HG03175 (cell line): ENCODE measurements around the gene AKR1E2.

Experiments
- ATAC-seq: cut with Tn5 transposase; IDR thresholded peaks from one replicate; pipeline ENCODE4 v1.9.1; 2021; ENCODE audit warnings: mild to moderate bottlenecking, moderate library complexity; ENCODE audit not compliant: unreplicated experiment

The AKR1E2 gene

GRCh38 chr10:4825868-4826791 is at the start of gene AKR1E2:
TSS of gene AKR1E2 (plus strand) at chr10:4826207. CDS start at chr10:4826325, 118 bp downstream.
- ATAC-seq: peak; percentile 57

- no peak for ATAC-seq
Measured at GRCh38 chr10:4776234-4776638, 49.8 kb upstream of the AKR1E2 start.

GRCh38 chr10:4778761-4779160 is 47.2 kb upstream of the AKR1E2 start:
- no peak for ATAC-seq

GRCh38 chr10:4780091-4780490 is 45.9 kb upstream of the AKR1E2 start:
- ATAC-seq: no peak

GRCh38 chr10:4780782-4781181 is 45.2 kb upstream of the AKR1E2 start:
- ATAC-seq: no peak

- no peak for ATAC-seq
Measured at GRCh38 chr10:4781955-4782354, 44.1 kb upstream of the AKR1E2 start.

- no peak for ATAC-seq
Measured at GRCh38 chr10:4784667-4785333, 41.2 kb upstream of the AKR1E2 start.

GRCh38 chr10:4786043-4786839 is 39.8 kb upstream of the AKR1E2 start:
- ATAC-seq: no peak

GRCh38 chr10:4790045-4790444 is 36.0 kb upstream of the AKR1E2 start:
- no peak for ATAC-seq

GRCh38 chr10:4790922-4791321 is 35.1 kb upstream of the AKR1E2 start:
- ATAC-seq: no peak

- no peak for ATAC-seq
Measured at GRCh38 chr10:4792381-4792780, 33.6 kb upstream of the AKR1E2 start.

- no peak for ATAC-seq
Measured at GRCh38 chr10:4801405-4801804, 24.6 kb upstream of the AKR1E2 start.

- ATAC-seq: no peak
Measured at GRCh38 chr10:4802711-4803487, 23.1 kb upstream of the AKR1E2 start.

- no peak for ATAC-seq
Measured at GRCh38 chr10:4803822-4804221, 22.2 kb upstream of the AKR1E2 start.

- no peak for ATAC-seq
Measured at GRCh38 chr10:4804465-4804864, 21.5 kb upstream of the AKR1E2 start.

- no peak for ATAC-seq
Measured at GRCh38 chr10:4806534-4806933, 19.5 kb upstream of the AKR1E2 start.

- ATAC-seq: peak; percentile 62
Measured at GRCh38 chr10:4807761-4808507, 18.1 kb upstream of the AKR1E2 start.

GRCh38 chr10:4809156-4809555 is 16.9 kb upstream of the AKR1E2 start:
- ATAC-seq: no peak

GRCh38 chr10:4810092-4810491 is 15.9 kb upstream of the AKR1E2 start:
- no peak for ATAC-seq

- no peak for ATAC-seq
Measured at GRCh38 chr10:4812046-4812445, 14.0 kb upstream of the AKR1E2 start.
